Stimulated activated CD8-positive, alpha-beta memory T cell treated with anti-CD3 and anti-CD28 coated beads, Interleukin-2, amount 100 ng/mL, for 48 hours (primary cell): ENCODE data around the gene ARHGAP26.

Experiments used
- DNase-seq, 2 donors: peaks; one replicate each; pipeline ENCODE4 v3.0.0-alpha.2; 2020; ENCODE audit warnings: low read depth in 2 of 2

ARHGAP26 gene

DNA sequence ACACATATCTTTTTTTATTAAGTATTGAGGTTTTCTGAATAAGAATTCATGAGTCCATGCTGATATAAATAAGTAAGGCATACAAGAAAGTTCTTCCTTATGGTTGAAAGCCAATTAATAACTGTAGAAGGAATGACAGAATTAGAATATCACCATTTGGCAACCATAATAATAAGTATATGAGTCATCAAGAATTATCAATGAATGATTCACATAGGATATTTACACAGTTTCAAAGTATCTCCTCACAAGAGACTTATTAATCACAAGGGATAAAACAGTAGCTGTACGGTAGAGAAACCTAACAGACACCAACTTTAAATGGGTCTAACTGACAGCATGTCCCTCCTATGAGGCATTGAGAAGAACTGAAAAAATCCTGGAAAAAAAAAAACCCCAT lies 471.7 kb downstream of the ARHGAP26 start:
- no peak for DNase-seq

DNA sequence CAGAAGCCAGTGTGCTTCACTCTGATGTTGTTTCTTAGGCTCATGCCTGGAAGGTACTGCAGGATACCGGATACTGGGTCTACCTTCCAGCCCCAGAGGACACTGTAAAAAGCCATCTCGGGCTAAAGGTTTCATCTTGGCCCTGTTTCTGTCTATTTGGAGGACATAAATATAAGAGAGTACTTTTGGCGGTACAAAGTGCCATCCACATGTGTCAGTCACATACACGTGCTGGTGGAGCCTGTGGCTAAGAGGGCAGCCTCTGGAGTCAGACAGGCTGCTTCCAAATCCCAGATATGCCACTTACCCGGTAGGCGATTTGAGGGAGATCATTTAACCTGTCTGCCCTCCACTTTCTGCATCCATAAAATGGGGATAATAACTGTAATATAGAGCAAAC lies 472.9 kb downstream of the ARHGAP26 start:
- no peak for DNase-seq

DNA sequence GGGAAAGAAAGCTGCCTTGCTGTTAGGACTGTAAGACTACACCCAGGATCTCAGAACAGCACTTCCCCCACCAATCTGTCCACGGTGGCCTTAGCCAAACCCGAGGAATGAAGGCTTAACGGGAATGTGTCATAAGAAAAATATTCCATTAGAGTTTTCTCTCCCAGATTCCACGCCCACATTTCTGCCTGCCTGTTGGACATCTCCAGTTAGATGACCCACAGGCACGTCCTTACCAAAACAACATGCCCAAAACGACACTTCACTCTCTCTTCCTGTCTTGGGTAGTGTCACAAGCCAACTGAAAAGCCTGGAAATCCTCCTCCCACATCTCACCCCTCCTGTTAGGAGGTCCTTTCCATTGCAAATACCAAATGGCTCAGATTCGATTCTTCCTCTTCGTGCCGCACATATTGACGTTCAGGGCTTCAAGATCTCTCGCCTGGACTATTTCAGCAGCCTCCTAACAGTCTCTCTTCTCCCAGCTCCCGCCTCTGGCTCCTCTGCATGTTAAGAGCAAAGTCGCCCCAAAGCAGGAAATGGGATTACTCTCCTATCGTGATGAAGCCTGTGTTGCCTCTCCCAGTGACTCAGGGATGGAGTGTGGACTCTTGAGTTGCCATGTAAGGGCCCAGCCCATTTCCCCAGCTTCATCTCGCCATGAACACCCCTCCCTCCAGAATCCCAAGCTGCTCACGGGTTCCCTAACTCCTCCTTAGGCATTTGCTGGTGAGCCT lies 474.0 kb downstream of the ARHGAP26 start:
- no peak for DNase-seq

DNA sequence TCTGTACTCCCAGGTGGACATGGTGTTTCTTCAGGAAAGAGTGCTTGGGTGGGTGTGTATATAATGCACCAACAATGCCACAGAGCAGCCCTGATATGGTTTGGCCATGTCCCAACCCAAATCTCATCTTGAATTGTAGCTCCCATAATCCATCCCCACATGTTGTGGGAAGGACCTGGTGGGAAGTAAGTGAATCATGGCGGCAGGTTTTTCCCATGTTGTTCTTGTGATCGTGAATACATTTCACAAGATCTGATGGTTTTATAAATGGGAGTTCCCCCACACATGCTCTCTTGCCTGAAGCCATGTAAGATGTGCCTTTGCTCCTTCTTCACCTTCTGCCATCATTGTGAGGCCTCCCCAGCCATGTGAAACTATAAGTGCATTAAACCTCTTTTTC lies 474.8 kb downstream of the ARHGAP26 start:
- no peak for DNase-seq

DNA sequence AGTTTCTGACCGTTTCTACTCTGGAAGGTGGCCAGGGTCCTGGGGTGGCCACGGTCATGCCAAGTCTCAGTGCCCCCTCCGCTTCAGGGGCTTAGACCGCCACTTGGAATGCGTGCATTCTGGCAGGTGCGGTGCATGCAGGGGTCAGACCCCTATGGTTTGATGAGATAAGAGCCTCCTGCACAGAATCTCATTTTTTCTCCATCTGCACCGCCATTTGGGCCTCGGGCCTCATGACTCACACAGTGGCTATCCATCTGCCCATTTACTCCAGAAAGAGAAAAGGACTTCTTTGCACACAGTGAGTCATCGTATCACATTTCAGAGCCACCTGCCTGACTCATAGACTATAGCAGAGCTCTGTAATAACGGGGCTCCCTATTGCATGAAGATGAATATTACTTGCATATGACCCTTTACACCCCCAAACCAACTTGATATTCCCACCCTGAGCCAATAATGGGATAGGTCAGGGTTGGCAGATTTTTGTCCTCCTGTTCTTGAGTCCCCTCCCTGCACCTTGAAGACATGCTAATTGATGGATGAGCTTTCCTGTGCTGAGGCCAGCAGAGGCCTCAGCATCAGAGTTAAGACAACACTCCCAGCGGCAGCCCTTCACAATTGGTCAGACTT lies 475.9 kb downstream of the ARHGAP26 start:
- DNase-seq, result no peak

DNA sequence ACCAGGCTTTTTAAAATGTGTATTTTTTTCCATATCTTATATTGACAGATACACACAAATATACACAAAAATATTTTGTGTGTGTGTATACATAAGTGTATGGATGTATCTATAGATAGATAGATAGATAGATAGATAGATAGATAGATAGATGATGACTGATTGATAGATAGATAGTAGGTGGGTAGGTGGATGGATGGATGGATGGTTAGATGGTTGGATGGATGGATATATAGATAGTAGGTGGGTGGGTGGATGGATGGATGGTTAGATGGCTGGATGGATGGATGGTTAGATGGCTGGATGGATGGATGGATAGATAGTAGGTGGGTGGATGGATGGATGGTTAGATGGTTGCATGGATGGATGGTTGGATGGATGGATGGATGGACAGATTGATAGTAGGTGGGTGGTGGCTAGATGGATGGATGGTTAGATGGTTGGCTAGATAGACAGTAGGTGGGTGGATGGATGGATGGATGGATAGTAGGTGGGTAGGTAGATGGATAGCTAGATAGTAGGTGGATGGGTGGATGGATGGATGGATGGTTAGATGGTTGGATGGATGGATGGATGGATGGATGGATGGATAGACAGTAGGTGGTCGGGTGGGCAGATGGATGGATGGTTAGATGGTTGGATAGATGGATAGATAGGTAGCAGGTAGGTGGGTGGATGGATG lies 477.1 kb downstream of the ARHGAP26 start:
- no peak for DNase-seq

DNA sequence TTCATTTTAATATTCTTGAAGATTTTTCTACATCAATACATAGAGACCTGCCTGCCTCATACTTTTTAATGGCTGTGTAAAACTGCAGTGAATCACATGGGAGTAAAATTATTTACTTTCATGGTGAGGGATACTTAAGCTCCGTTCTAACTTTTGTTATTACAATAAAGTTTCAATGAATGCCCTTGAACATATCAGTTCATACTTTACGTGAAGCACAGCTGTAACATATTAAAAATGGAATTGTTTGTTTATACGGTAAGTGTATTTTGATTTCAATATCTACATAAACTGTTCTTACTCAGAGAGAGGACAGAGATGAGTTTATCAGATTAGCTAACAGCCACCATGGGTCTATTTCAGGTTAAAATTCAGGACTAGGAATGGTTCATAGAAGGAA lies 478.2 kb downstream of the ARHGAP26 start:
- DNase-seq, result no peak

DNA sequence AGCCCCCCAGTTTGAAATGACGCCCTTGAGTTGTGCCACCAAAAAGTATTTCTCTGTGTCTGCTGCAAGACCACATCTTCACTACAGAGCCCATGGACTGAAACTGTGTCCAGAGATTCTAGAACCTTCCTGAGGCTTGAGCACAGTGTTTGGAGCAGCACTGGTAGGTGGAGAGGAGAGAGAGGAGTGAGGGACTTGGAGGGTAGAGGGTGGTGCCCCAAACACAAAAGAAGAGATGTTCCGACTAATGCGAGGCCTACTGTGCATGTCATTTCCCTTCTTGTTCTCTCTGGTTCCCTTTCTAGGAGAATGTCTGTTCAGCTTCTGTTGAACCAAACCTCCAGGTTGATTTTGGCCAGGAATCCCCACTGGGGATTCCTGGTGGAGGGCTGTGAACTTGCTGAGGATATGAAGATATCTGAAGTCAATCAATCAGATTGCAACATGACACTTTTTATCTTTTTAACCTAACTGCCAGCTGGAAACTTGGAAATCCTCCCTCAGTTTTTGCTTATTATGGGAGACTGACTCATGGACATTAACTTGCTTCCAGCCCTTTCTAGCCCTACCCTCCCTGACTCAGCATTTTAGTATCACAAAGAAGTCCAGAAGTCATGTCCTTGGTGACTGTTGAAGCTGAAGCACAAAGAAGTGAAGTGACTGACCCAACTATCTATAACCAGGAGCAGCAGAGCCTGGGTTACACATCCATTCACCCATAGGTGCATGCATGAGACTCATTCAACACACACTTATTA lies 478.8 kb downstream of the ARHGAP26 start:
- DNase-seq, result no peak

DNA sequence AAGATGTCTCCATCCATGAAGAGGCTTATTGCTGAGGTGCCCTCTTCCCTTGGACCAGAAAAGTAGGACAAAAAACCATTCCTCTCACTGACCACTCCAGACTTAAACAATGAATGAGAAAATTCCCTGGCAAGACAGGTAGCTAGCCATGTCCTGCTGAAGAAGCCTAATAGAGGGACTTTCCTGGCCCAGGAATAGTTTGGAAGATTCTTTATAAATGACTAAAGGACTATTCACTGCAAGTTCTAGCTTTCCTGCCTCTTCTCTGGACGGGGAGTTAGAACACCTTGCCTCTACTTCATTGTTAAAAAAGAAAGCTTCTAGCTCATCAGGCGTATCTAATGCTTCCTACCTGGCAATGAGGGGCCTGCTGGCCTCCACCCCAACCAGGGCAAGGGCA lies 479.7 kb downstream of the ARHGAP26 start:
- DNase-seq, result no peak

DNA sequence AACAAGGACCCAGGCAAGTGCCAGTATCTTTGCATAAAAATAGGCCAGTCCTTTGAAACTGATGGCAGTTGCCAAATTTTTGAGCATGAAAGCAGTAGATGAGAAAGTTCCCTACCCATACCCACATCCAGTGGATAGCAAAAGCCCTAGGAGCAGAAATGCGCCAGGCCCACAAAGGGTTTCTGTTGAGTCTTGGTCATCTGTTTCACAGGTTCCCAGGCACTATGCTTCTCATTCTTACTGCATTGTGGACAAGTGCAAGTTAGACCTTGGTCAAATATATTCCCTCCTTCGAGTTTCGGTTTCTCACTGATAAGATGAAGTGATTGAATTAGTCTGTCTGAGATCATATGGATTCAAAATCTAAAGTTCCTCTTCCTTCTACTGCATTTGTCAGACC lies 481.0 kb downstream of the ARHGAP26 start:
- DNase-seq, result no peak

DNA sequence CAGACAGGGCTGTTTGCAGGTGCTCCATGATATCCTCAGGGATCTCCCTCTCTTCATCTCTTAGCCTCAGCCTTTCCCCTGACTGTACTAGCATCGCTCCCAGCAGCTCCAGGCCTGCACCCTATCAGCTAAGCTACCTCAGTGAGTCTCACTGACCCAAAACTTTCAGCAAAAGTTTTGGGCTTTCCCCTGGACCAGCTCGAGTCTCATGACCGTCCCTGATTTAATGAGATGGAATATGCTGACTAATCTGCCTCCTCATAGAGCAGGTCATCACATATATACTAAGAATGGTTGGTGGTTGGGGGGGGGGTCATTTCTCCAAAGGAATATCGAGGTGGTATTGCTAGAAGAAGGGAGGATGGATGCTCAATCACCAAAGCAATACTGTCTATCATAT lies 481.8 kb downstream of the ARHGAP26 start:
- DNase-seq, result no peak

DNA sequence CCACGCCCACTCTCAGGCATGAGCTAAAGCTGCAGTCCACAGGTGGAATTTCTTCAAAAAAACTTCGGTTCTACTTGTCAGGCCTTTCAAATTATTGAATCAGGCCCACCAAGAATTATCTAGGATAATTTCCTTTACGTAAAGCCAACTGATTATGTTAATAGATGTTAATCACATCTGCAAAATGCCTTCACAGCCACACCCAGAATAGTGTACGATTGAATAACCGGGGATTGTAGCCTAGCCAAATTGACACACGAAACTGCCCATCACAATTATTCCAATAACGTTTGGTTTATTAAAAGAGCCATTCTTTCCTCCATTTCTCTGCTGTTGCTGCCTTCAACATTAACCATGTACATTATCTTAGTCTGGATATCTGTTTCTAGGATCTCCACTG lies 484.6 kb downstream of the ARHGAP26 start:
- no peak for DNase-seq

DNA sequence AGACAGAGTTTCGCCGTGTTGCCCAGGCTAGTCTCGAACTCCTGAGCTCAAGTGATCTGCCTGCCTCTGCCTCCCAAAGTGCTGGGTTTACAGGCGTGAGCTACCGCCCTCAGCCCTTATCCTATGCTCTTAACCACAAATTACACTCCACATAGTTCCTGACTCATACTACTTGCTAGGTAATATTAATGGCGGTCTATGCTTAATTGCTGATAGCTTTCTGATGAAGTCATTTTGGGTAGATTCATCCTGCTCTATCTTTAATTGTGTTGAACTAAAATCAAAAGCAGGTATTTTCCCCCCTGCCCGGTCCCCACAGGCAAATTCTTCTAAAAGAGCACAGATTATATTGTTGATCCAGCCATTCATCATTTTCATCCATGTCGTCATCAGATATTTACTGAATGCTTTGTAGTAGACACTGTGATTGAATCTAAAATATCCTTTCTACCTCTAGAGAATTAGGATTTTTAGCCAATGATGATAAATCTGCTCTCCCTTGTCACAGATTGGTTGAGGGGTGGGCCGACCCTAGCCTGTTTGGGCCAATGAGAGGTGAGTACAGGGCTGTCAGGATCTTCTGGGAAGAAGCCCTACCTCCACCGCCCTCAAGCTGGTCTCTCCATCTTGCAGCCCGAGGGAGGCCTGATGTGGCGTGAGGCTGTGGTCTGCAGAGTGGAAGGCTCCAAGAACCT lies 488.5 kb downstream of the ARHGAP26 start:
- DNase-seq, result no peak

DNA sequence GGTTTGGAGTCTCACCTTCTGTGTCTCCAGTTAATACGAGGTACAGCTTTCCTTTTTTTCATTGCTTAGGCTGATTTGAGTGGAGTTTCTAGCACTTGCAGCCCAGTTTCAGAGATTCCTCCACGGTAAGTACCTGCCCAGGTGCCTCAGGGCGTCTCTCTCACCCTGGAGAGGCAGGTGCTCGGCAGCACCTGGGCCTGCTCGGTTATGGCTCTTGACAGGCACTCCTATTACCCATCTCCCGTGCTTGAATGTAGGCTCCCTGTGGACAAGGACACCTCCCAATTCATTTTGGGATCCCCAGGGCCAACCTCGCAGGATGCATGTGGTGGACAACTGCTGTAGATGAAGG lies 489.1 kb downstream of the ARHGAP26 start:
- DNase-seq, result no peak

DNA sequence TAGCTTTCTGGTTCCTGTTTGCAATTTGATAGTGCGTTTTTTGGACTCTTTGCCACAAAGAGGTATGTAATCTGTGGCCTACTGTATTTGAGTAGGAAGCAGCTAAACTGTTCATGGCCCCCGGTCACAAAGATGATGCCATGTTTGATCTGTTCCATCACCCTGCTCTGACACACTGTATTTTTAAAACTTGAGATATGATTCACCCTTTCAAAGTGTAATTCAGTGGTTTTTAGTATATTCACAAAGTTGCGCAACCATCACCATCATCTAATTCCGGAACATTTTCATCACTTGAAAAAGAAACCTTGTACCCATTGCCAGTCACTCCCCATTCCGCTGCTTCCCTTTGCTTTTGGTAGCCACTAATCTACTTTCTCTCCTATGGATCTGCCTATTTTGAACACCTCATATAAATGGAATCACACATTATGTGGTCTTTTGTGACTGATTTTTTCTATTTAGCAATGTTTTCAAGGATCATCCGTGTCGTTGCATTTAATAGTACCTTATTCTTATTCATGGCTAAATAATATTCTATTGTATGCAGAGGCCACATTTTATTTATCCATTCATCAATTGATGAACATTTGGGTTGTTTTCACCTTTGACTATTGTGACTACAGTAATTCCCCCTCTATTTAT lies 491.7 kb downstream of the ARHGAP26 start:
- DNase-seq, result peak in 1 of 2 donors; percentile 11

DNA sequence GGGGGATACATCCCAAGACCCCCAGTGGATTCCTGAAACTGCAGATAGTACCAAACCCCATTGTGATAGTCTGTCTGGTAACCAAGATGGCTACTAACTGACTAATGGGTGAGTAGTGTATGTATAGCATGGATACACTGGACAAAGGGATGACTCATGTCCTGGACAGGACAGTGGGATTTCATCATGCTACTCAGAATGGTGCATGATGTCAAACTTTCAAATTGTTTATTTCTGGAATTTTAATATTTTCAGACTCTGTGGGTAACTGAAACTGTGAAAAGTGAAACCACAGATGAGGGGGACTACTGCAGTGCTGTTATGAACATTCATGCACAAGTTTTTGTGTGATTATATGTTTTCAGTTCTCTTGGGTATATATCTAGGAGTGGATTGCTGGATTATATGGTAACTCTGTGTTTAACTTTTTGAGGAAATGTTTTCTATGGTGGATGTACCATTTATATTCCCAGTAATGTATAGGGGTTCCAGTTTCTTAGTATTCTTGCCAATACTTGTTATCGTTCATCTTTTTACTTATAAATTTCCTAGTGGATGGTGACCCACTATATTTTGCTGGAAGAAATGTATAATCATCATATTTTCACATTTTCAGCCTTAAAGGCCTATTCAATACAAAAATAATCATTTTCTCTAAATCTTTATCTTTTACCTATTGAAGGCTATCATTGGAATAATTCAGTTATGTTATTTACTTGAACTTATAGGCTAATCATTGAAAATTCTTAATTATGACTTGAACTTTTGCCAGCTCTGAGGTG lies 492.4 kb downstream of the ARHGAP26 start:
- DNase-seq, result no peak

DNA sequence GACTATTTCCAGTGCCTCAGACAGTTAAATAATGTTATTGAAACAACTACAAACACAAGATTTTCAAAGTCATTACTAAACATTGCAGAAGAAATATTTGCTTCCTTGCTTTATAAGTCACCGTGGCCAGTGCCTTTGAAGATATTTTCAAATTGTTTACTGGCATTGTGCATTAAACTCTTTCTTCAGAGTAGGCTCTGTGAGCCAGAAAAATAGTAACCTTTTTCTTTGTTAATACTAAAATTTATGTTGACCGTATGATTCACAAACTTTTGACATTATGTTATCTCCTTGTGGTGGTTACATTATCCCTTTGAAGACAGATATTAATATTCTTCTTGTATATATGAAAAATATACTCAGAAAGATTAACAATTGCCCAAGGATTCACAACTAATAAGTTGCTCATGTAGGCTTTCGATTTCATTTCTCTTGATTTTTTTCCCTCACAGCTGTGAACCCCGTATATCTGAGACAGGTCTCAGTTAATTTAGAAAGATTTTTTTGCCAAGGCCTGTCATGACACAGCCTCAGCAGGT lies 493.2 kb downstream of the ARHGAP26 start:
- no peak for DNase-seq

DNA sequence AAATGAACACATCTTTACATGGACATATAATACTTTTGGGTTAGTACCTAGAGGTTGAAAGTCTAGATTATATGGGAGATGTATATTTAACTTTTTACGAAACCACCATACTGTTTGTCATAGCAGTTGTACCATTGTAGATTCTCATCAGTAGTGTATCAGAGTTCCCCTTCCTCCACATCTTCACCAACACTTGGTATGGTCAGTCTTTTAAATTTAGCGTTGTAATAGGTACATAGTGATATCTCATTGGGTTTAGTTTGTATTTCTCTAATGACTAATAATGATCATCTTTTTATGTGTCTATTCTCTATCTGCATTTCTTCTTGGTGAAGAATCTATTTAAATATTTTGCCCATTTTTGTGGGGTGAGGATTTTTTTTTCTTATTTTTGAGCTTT lies 495.8 kb downstream of the ARHGAP26 start:
- no peak for DNase-seq

DNA sequence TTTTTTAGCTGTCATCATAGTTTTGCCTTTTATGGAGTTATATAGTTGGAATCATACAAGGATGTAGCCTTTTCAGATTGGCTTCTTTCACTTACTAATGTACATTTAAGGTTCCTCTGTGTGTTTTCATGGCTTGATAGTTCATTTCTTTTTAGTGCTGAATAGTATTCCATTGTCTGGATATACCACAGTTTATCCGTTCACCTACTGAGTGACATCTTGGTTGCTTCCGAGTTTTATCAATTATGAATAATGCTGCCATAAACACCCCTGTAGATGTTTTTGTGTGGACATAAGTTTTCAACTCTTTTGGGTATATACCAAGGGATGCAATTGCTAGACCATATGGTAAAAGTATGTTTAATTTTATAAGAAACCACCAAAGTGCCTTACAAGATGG lies 497.0 kb downstream of the ARHGAP26 start:
- DNase-seq, result no peak

DNA sequence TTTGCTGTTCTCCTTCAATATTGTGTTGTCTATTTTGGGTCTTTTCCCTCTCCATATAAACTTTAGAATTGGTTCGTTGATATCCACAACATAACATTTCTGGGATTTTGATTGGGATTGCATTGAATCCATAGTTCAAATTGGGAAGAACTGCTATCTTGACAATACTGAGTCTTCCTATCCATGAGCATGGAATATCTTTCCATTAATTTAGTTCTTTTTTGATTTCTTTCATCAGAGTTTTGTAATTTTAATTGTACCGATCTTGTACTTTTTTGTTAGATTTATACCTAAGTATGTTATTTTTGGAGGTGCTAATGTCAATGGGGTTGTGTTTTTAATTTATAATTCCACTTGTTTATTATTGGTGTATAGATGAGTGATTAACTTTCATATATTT lies 498.2 kb downstream of the ARHGAP26 start:
- DNase-seq, result no peak
